Fibroblast of mammary gland (primary cell): ENCODE results near the gene MYMK.
A peak's percentile ranks its signal among the peaks of the same experiment; 100 is the strongest.

Experiments
- DNase-seq: peaks from one replicate; pipeline ENCODE4 v3.0.0-alpha.2; 2010; ENCODE audit warnings: low read depth
- H3K4me3 ChIP-seq: 2 replicates; pipeline ENCODE4 v1.5.1; 2011; ENCODE audit warnings: low read depth, mild to moderate bottlenecking, low read length, moderate library complexity; ENCODE audit not compliant: control insufficient read depth
- CTCF ChIP-seq: conservative IDR thresholded peaks from 2 replicates; pipeline ENCODE4 v1.5.1; 2011; ENCODE audit warnings: low read depth, low read length, inconsistent platforms; ENCODE audit not compliant: control insufficient read depth, insufficient read depth

The MYMK gene

GRCh38 chr9:133509179-133510083 lies 15.3 kb downstream of the MYMK start:
- DNase-seq, result no peak
- H3K4me3 ChIP-seq, result no peak overlapping the region
- TF ChIP-seq CTCF, result no peak

- no peak for DNase-seq
- no peak for TF ChIP-seq CTCF
- no peak overlapping the region for H3K4me3 ChIP-seq
These were observed 16.7 kb downstream of the MYMK start for GRCh38 chr9:133508046-133508445.

- no peak for TF ChIP-seq CTCF
- no peak for DNase-seq
- no peak overlapping the region for H3K4me3 ChIP-seq
These were observed 17.4 kb downstream of the MYMK start for GRCh38 chr9:133507246-133507965.

- H3K4me3 ChIP-seq, result no peak overlapping the region
- TF ChIP-seq CTCF, result peak; percentile 16
- peak; percentile 97 for DNase-seq
These were observed 18.1 kb downstream of the MYMK start for GRCh38 chr9:133506653-133507038.

- DNase-seq, result peak; percentile 91
- TF ChIP-seq CTCF, result no peak
- no peak overlapping the region for H3K4me3 ChIP-seq
These were observed 18.7 kb downstream of the MYMK start for GRCh38 chr9:133505901-133506652.

- peak; percentile 65 for DNase-seq
- no peak for TF ChIP-seq CTCF
- no peak overlapping the region for H3K4me3 ChIP-seq
These were observed 19.5 kb downstream of the MYMK start for GRCh38 chr9:133505186-133505830.
